ENCODE data around the gene APOD. TPM values are rescaled to one million over a fixed set of nuclear protein-coding genes. Genes with fewer than 3 reads are reported as not detected.

Gene APOD
- total RNA-seq, 2 donors from 2014 or later = not detected

DNA sequence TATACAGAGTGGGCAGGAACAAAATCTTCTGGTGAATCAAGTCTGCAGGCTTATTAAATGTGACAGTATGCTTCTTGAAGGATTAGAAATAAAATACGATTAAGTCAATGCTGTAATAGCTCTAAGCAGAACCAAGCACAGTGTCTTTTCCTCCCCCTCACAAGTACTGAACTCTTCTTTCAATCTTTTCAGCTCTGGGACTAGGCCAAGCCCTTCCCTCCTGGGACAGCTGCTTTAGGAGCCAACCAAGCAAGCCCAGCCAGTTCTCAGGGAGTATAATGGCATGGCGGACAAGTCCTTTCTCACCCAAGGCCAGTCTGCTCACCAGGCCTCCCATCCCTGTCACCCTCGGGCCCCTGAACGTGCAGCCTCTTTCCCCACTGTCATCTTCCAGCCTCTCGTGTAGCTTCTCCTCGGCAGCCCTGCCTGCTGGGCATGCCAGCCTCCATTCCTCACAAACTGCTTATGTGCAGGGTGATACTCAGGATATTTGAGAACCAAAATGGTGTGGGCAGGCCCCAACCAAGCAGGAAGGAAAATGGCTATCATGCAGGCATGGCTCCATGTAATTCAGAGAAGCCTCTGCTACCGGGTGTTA lies 32.3 kb downstream of the APOD start:
- 91 to 95% methylated on average over 3 to 7 of the region's 7 CpGs for WGBS, 2 experiments (ENCODE audit: insufficient coverage in 1 of 2, insufficient read length in 1 of 2)
- H3K27me3 ChIP-seq (ENCODE audit: control insufficient read depth, insufficient read depth, low read length, poor library complexity, severe bottlenecking) = no peaks in the 10 kb centered on the region
- no peaks in the 10 kb centered on the region for H3K36me3 Mint-ChIP-seq (ENCODE audit: low read depth)

DNA sequence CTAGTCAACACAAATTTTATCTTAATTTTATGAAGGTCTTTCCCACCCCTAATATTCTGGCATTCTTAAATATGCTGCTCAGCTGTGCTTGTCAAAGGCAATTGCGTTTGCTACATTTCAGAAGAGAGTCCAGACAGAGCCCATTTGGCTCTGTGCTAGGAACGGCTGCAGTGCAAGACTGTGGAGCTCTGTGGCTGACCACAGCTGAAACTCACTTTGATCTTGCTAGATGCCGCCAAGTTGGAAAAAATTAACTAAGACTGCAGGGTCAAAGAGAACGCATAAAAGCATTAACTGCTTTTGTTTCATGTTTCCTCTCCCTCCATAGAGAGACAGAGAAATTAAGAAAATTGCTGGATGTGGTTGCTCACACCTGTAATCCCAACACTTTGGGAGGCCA lies 33.0 kb downstream of the APOD start:
- Mint-ChIP-seq H3K27ac (no peak overlapping the region), H3K36me3 (ENCODE audit: low read depth) (no peaks in the 10 kb centered on the region), H3K4me1 (peaks cover 16% of the 10 kb centered on the region), H3K4me3 (no peak overlapping the region), H3K27me3 (ENCODE audit: insufficient read depth) (peaks cover 10% of the 10 kb centered on the region), H3K9me3 (no peaks in the 10 kb centered on the region)
- H3K36me3 ChIP-seq (ENCODE audit: control insufficient read depth, insufficient read depth, low read length) = no peaks in the 10 kb centered on the region
- 95 to 100% methylated on average over 3 to 4 of the region's 4 CpGs for WGBS, 2 experiments (ENCODE audit: insufficient coverage in 1 of 2, insufficient read length in 1 of 2)
- no peak overlapping the region for H3K4me3 ChIP-seq (ENCODE audit: low read length)
- H3K9me3 ChIP-seq (ENCODE audit: control insufficient read depth, low read length) = no peaks in the 10 kb centered on the region
- H3K9ac ChIP-seq (ENCODE audit: extremely low read depth, low read length, poor library complexity, severe bottlenecking) = no peak overlapping the region
- H3K4me1 ChIP-seq (ENCODE audit: control insufficient read depth, insufficient read depth, low read length) = peaks cover 9% of the 10 kb centered on the region
- no peaks in the 10 kb centered on the region for H3K27me3 ChIP-seq (ENCODE audit: control insufficient read depth, insufficient read depth, low read length, poor library complexity, severe bottlenecking)
- no peak for TF ChIP-seq CTCF (conservative IDR thresholded peaks at IDR 0.05)
- H3K27ac ChIP-seq (ENCODE audit: low read depth, low read length) = no peak overlapping the region
- DNase-seq = no peak

More for the DNA sequence above, 32.3 kb downstream of the APOD start:
- TF ChIP-seq CTCF (conservative IDR thresholded peaks at IDR 0.05) = no peak
- Mint-ChIP-seq H3K9me3 (no peaks in the 10 kb centered on the region), H3K4me1 (peaks cover 16% of the 10 kb centered on the region), H3K27me3 (ENCODE audit: insufficient read depth) (peaks cover 11% of the 10 kb centered on the region), H3K27ac (no peak overlapping the region), H3K4me3 (no peak overlapping the region)
- H3K27ac ChIP-seq (ENCODE audit: low read depth, low read length) = no peak overlapping the region
- H3K4me1 ChIP-seq (ENCODE audit: control insufficient read depth, insufficient read depth, low read length) = peaks cover 9% of the 10 kb centered on the region
- no peaks in the 10 kb centered on the region for H3K9me3 ChIP-seq (ENCODE audit: control insufficient read depth, low read length)
- no peak for DNase-seq
- H3K36me3 ChIP-seq (ENCODE audit: control insufficient read depth, insufficient read depth, low read length) = no peaks in the 10 kb centered on the region
- no peak overlapping the region for H3K4me3 ChIP-seq (ENCODE audit: low read length)
- no peak overlapping the region for H3K9ac ChIP-seq (ENCODE audit: extremely low read depth, low read length, poor library complexity, severe bottlenecking)

- DNase-seq = no peak
- Histone ChIP-seq H3K27ac (ENCODE audit: low read depth, low read length) (no peak overlapping the region), H3K9ac (ENCODE audit: extremely low read depth, low read length, poor library complexity, severe bottlenecking) (no peak overlapping the region), H3K27me3 (ENCODE audit: control insufficient read depth, insufficient read depth, low read length, poor library complexity, severe bottlenecking) (no peaks in the 10 kb centered on the region), H3K36me3 (ENCODE audit: control insufficient read depth, insufficient read depth, low read length) (no peaks in the 10 kb centered on the region), H3K4me1 (ENCODE audit: control insufficient read depth, insufficient read depth, low read length) (peaks cover 9% of the 10 kb centered on the region), H3K9me3 (ENCODE audit: control insufficient read depth, low read length) (no peaks in the 10 kb centered on the region), H3K4me3 (ENCODE audit: low read length) (no peak overlapping the region)
- Mint-ChIP-seq H3K36me3 (ENCODE audit: low read depth) (no peaks in the 10 kb centered on the region), H3K9me3 (no peaks in the 10 kb centered on the region), H3K27me3 (ENCODE audit: insufficient read depth) (peaks cover 12% of the 10 kb centered on the region), H3K4me1 (peaks cover 16% of the 10 kb centered on the region), H3K27ac (no peak overlapping the region), H3K4me3 (no peak overlapping the region)
- 87 to 96% methylated on average over 6 to 9 of the region's 9 CpGs for WGBS, 2 experiments (ENCODE audit: insufficient coverage in 1 of 2, insufficient read length in 1 of 2)
- no peak for TF ChIP-seq CTCF (conservative IDR thresholded peaks at IDR 0.05)
Observed at GRCh38 chr3:195549931-195550519, 33.7 kb downstream of the APOD start.
